ENCODE data around the gene ZBTB42.
"Not testable (repeated sequence)": the region's sequence is repeated elsewhere in the genome, so short reads cannot be mapped to it uniquely, and the experiment has no call there.

Gene ZBTB42

GRCh38 chr14:104806625-104807465 lies 5.9 kb downstream of the ZBTB42 start:
- Histone ChIP-seq H3K27me3 (ENCODE audit: insufficient read depth, low read length) (peaks cover 14% of the 10 kb centered on the region), H3K4me1 (ENCODE audit: insufficient read depth, low read length) (no peaks in the 10 kb centered on the region), H2AFZ (ENCODE audit: low read depth, low read length) (no peak overlapping the region), H3K9me3 (ENCODE audit: low read length) (no peaks in the 10 kb centered on the region), H3K36me3 (ENCODE audit: insufficient read depth, low read length) (no peaks in the 10 kb centered on the region), H3K4me3 (ENCODE audit: low read length) (no peak overlapping the region)

- no peaks in the 10 kb centered on the region for H3K9me3 ChIP-seq (ENCODE audit: low read length)
- no peak overlapping the region for H2AFZ ChIP-seq (ENCODE audit: low read depth, low read length)
These were observed 7.6 kb downstream of the ZBTB42 start for GRCh38 chr14:104808456-104808855.

GRCh38 chr14:104810316-104810715 lies 9.4 kb downstream of the ZBTB42 start:
- Histone ChIP-seq H3K4me3 (ENCODE audit: low read length) (no peak overlapping the region), H3K36me3 (ENCODE audit: insufficient read depth, low read length) (no peaks in the 10 kb centered on the region), H3K4me1 (ENCODE audit: insufficient read depth, low read length) (no peaks in the 10 kb centered on the region), H2AFZ (ENCODE audit: low read depth, low read length) (no peak overlapping the region), H3K27me3 (ENCODE audit: insufficient read depth, low read length) (no peaks in the 10 kb centered on the region), H3K9me3 (ENCODE audit: low read length) (no peaks in the 10 kb centered on the region)

More at GRCh38 chr14:104808456-104808855, 7.6 kb downstream of the ZBTB42 start:
- Histone ChIP-seq H3K4me1 (ENCODE audit: insufficient read depth, low read length) (no peaks in the 10 kb centered on the region), H3K4me3 (ENCODE audit: low read length) (no peak overlapping the region), H3K36me3 (ENCODE audit: insufficient read depth, low read length) (no peaks in the 10 kb centered on the region), H3K27me3 (ENCODE audit: insufficient read depth, low read length) (peaks cover 3% of the 10 kb centered on the region)

GRCh38 chr14:104813286-104813685 lies 12.4 kb downstream of the ZBTB42 start:
- no peak overlapping the region for H2AFZ ChIP-seq (ENCODE audit: low read depth, low read length)
- H3K27me3 ChIP-seq (ENCODE audit: insufficient read depth, low read length): no peaks in the 10 kb centered on the region
- H3K4me1 ChIP-seq (ENCODE audit: insufficient read depth, low read length): peaks cover 11% of the 10 kb centered on the region
- H3K36me3 ChIP-seq (ENCODE audit: insufficient read depth, low read length): peaks cover 6% of the 10 kb centered on the region
- H3K4me3 ChIP-seq (ENCODE audit: low read length): no peak overlapping the region
- no peaks in the 10 kb centered on the region for H3K9me3 ChIP-seq (ENCODE audit: low read length)

- not testable (repeated sequence) for H3K9me3 ChIP-seq (ENCODE audit: low read length); H3K27me3 ChIP-seq (ENCODE audit: insufficient read depth, low read length); H2AFZ ChIP-seq (ENCODE audit: low read depth, low read length); H3K36me3 ChIP-seq (ENCODE audit: insufficient read depth, low read length)
- Histone ChIP-seq H3K4me1 (ENCODE audit: insufficient read depth, low read length) (peaks cover 11% of the 10 kb centered on the region), H3K4me3 (ENCODE audit: low read length) (peak overlapping the region; percentile 87)
These were observed 13.8 kb downstream of the ZBTB42 start for GRCh38 chr14:104814701-104815100.

GRCh38 chr14:104816616-104816884 lies 15.6 kb downstream of the ZBTB42 start:
- H3K4me3 ChIP-seq (ENCODE audit: low read length): peak overlapping the region; percentile 87
- H3K4me1 ChIP-seq (ENCODE audit: insufficient read depth, low read length): peaks cover 11% of the 10 kb centered on the region
- peaks cover 6% of the 10 kb centered on the region for H3K36me3 ChIP-seq (ENCODE audit: insufficient read depth, low read length)
- H3K9me3 ChIP-seq (ENCODE audit: low read length): no peaks in the 10 kb centered on the region
- H2AFZ ChIP-seq (ENCODE audit: low read depth, low read length): peak overlapping the region; percentile 60
- no peaks in the 10 kb centered on the region for H3K27me3 ChIP-seq (ENCODE audit: insufficient read depth, low read length)

- Histone ChIP-seq H2AFZ (ENCODE audit: low read depth, low read length) (no peak overlapping the region), H3K9me3 (ENCODE audit: low read length) (no peaks in the 10 kb centered on the region), H3K4me1 (ENCODE audit: insufficient read depth, low read length) (peaks cover 11% of the 10 kb centered on the region), H3K27me3 (ENCODE audit: insufficient read depth, low read length) (no peaks in the 10 kb centered on the region), H3K4me3 (ENCODE audit: low read length) (no peak overlapping the region), H3K36me3 (ENCODE audit: insufficient read depth, low read length) (peaks cover 6% of the 10 kb centered on the region)
These were observed 17.2 kb downstream of the ZBTB42 start for GRCh38 chr14:104817930-104818713.

- Histone ChIP-seq H3K27me3 (ENCODE audit: insufficient read depth, low read length) (no peaks in the 10 kb centered on the region), H3K36me3 (ENCODE audit: insufficient read depth, low read length) (peaks cover 6% of the 10 kb centered on the region), H3K4me3 (ENCODE audit: low read length) (no peak overlapping the region), H3K9me3 (ENCODE audit: low read length) (no peaks in the 10 kb centered on the region), H2AFZ (ENCODE audit: low read depth, low read length) (no peak overlapping the region), H3K4me1 (ENCODE audit: insufficient read depth, low read length) (peaks cover 11% of the 10 kb centered on the region)
These were observed 17.8 kb downstream of the ZBTB42 start for GRCh38 chr14:104818714-104819161.

GRCh38 chr14:104819361-104819781 lies 18.5 kb downstream of the ZBTB42 start:
- Histone ChIP-seq H3K4me3 (ENCODE audit: low read length) (no peak overlapping the region), H3K36me3 (ENCODE audit: insufficient read depth, low read length) (peaks cover 6% of the 10 kb centered on the region), H2AFZ (ENCODE audit: low read depth, low read length) (no peak overlapping the region), H3K4me1 (ENCODE audit: insufficient read depth, low read length) (peaks cover 11% of the 10 kb centered on the region), H3K9me3 (ENCODE audit: low read length) (no peaks in the 10 kb centered on the region), H3K27me3 (ENCODE audit: insufficient read depth, low read length) (no peaks in the 10 kb centered on the region)

GRCh38 chr14:104820669-104821228 lies 19.8 kb downstream of the ZBTB42 start:
- peaks cover 6% of the 10 kb centered on the region for H3K36me3 ChIP-seq (ENCODE audit: insufficient read depth, low read length)
- no peak overlapping the region for H2AFZ ChIP-seq (ENCODE audit: low read depth, low read length)
- peaks cover 11% of the 10 kb centered on the region for H3K4me1 ChIP-seq (ENCODE audit: insufficient read depth, low read length)
- H3K27me3 ChIP-seq (ENCODE audit: insufficient read depth, low read length): no peaks in the 10 kb centered on the region
- H3K9me3 ChIP-seq (ENCODE audit: low read length): no peaks in the 10 kb centered on the region
- H3K4me3 ChIP-seq (ENCODE audit: low read length): no peak overlapping the region

- H2AFZ ChIP-seq (ENCODE audit: low read depth, low read length): no peak overlapping the region
- no peaks in the 10 kb centered on the region for H3K27me3 ChIP-seq (ENCODE audit: insufficient read depth, low read length)
- H3K4me1 ChIP-seq (ENCODE audit: insufficient read depth, low read length): peaks cover 11% of the 10 kb centered on the region
- no peaks in the 10 kb centered on the region for H3K9me3 ChIP-seq (ENCODE audit: low read length)
- peaks cover 6% of the 10 kb centered on the region for H3K36me3 ChIP-seq (ENCODE audit: insufficient read depth, low read length)
- no peak overlapping the region for H3K4me3 ChIP-seq (ENCODE audit: low read length)
These were observed 20.5 kb downstream of the ZBTB42 start for GRCh38 chr14:104821229-104821945.

- H3K4me1 ChIP-seq (ENCODE audit: insufficient read depth, low read length): peaks cover 7% of the 10 kb centered on the region
- H3K4me3 ChIP-seq (ENCODE audit: low read length): no peak overlapping the region
- no peaks in the 10 kb centered on the region for H3K9me3 ChIP-seq (ENCODE audit: low read length)
- no peak overlapping the region for H2AFZ ChIP-seq (ENCODE audit: low read depth, low read length)
- peaks cover 6% of the 10 kb centered on the region for H3K36me3 ChIP-seq (ENCODE audit: insufficient read depth, low read length)
- peaks cover 3% of the 10 kb centered on the region for H3K27me3 ChIP-seq (ENCODE audit: insufficient read depth, low read length)
These were observed 21.2 kb downstream of the ZBTB42 start for GRCh38 chr14:104821971-104822608.

Data from neuron (in vitro differentiated cells).